ENCODE measurements around the gene ADH4.

DNA sequence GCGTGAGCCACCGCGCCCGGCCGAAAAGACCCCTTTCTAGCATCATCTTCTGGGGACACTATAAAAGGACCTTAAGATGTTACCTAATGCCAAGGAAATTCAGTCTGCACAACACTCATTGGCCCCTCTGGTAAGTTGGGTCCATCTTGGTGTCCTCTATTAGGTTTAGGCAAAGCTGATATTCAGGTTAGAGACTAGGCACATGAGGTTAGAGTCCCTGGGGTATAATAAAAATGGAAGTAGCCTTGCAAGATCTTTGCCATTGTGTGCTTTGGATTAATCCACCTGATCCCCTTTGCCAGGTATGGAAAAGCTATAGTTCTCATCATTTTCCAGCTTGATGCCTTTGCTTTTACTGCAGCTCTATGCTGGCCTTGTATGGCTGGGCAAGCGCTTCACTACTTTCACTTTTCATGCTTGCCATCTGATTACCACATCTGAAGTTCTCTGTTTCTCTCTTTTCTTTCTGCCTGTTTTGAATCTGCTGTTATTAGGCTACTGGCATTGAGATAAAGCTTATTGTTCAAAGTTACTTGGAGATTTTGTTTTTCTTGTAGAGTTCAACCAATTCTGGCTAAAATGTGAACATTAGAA, 5.4 kb upstream of the ADH4 start:
- TF ChIP-seq ZNF70 (CRISPR knock-in tag; IDR thresholded peaks at IDR 0.05): no peak
- no peak for TF ChIP-seq PPARA (CRISPR knock-in tag; IDR thresholded peaks at IDR 0.05; ENCODE audit: borderline replicate concordance)
- TF ChIP-seq ZFP30 (CRISPR knock-in tag; IDR thresholded peaks at IDR 0.05): no peak
- no peak for TF ChIP-seq GLIS3 (CRISPR knock-in tag; IDR thresholded peaks at IDR 0.05)
- TF ChIP-seq ISL1 (CRISPR knock-in tag; IDR thresholded peaks at IDR 0.05): no peak
- TF ChIP-seq CSRNP3 (CRISPR knock-in tag; IDR thresholded peaks at IDR 0.05): no peak
- TF ChIP-seq OSR1 (CRISPR knock-in tag; IDR thresholded peaks at IDR 0.05): no peak
- TF ChIP-seq ZC3H10 (CRISPR knock-in tag; IDR thresholded peaks at IDR 0.05): no peak
- no peak for TF ChIP-seq PATZ1 (CRISPR knock-in tag; IDR thresholded peaks at IDR 0.05; ENCODE audit: borderline replicate concordance)
- TF ChIP-seq RARB (CRISPR knock-in tag; IDR thresholded peaks at IDR 0.05): no peak
- TF ChIP-seq ARNTL (CRISPR knock-in tag; IDR thresholded peaks at IDR 0.05; ENCODE audit: borderline replicate concordance, low read depth): no peak
- no peak for TF ChIP-seq ESRRG (CRISPR knock-in tag; IDR thresholded peaks at IDR 0.05)

Data from SK-N-SH treated with all-trans-retinoic acid at 6 μM for 48 hours (cell line).